ENCODE results near the gene DPH3. TPM values are rescaled to one million over a fixed set of nuclear protein-coding genes. Genes with fewer than 3 reads are reported as not detected.

Gene DPH3
- total and polyA plus RNA-seq, 2 donors (not counting 3 experiments of a cell fraction or from before 2014, with no cell fraction given): 7.7 to 28.7 TPM

DNA sequence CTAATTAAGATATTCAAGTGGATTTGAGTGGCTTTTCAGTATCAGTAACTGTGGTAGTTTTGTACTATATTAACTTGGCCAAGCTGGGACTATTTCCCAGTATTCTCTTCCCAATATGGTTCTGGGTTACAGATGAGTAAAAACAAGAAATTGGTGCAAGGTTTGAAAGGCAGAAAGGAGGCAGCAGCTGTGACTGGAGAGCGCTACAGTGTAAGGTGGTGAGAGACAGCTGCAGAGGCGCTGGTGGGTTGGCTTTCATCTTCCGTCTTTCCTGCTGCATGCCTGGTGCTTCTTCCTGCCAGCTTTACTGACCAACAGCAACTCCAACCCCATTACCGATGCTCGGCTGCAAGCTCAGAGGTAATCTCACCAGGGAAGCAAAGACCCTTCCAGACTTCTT lies 9.8 kb downstream of the DPH3 start:
- H4K20me1 ChIP-seq (replicated peaks; ENCODE audit: control insufficient read depth, extremely low read depth, insufficient read depth, low read length): no peaks in the 10 kb centered on the region

DNA sequence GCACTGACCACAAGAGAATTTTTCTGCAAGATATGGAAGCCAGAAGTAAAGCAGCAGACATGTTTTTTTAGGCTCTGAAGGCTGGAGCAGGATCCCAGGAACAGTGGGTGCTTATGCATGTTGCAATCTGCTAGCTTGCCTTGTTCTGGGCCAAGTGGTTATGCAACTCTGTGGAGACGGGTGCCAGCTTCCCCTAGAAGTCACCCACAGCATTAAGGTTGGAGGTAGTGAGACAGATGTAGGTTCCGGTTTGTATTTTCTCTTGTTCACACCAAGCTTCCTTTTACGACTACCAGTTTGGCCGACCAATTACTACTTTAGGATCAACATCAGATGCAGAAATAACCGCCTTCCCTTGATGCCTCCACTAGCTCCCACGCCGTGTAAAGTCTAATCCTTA lies 11.1 kb downstream of the DPH3 start:
- TF ChIP-seq CTCF (IDR thresholded peaks at IDR 0.05; ENCODE audit: extremely low read depth in 1 of 2, insufficient read depth in 1 of 2, low read depth in 1 of 2, low read length in 2 of 2): no peak
- no peak for TF ChIP-seq EZH2 (IDR thresholded peaks at IDR 0.05; ENCODE audit: borderline replicate concordance, low read depth, low read length, severe bottlenecking)
- TF ChIP-seq, protein P1, sequence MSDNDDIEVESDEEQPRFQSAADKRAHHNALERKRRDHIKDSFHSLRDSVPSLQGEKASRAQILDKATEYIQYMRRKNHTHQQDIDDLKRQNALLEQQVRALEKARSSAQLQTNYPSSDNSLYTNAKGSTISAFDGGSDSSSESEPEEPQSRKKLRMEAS (IDR thresholded peaks at IDR 0.05; ENCODE audit: insufficient read depth, insufficient read length): no peak
- no peak for TF ChIP-seq JUN (IDR thresholded peaks at IDR 0.05; ENCODE audit: borderline replicate concordance, insufficient read depth, insufficient read length, low read depth)
- no peak for TF ChIP-seq GATA2 (IDR thresholded peaks at IDR 0.05; ENCODE audit: insufficient read depth, insufficient read length, low read depth, low read length)
- TF ChIP-seq POLR2A (IDR thresholded peaks at IDR 0.05; ENCODE audit: low read depth, low read length): no peak
- no peak for TF ChIP-seq FOS (IDR thresholded peaks at IDR 0.05; ENCODE audit: borderline replicate concordance, insufficient read depth, low read length)
- no peak for TF ChIP-seq POLR2AphosphoS5 (IDR thresholded peaks at IDR 0.05; ENCODE audit: insufficient read depth, low read depth, low read length)
- no peak for TF ChIP-seq MYC (IDR thresholded peaks at IDR 0.05; ENCODE audit: low read depth, low read length)
- dilution Hi-C loops (cut with MboI; ENCODE audit: extremely low pct_ligation_motif_present, low sequenced_read_pairs): no loop called here
- no peak overlapping the region for H3K4me3 ChIP-seq (replicated peaks in 1 of 3; ENCODE audit: insufficient read depth in 1 of 3, low read depth in 1 of 3, low read length in 3 of 3)
- CTCF ChIA-PET: interaction anchor here (1.4 kb wide), 1 partner anchor 204 kb away, joined by 3 read pairs; no protein-coding TSS in a partner anchor
- no peaks in the 10 kb centered on the region for H3K79me2 ChIP-seq (ENCODE audit: control insufficient read depth, insufficient read depth, low read length)
- no peaks in the 10 kb centered on the region for H3K9me1 ChIP-seq (replicated peaks; ENCODE audit: control insufficient read depth, extremely low read depth, insufficient read depth, low read length)
- H2AFZ ChIP-seq (ENCODE audit: low read depth, low read length): no peak overlapping the region
- no peaks in the 10 kb centered on the region for H3K27me3 ChIP-seq (ENCODE audit: control insufficient read depth in 2 of 2, insufficient read depth in 2 of 2, low read length in 2 of 2)
- FAIRE-seq (no peak), DNase-seq (ENCODE audit: low read depth, low spot score) (no peak)
- POLR2A ChIA-PET: no interaction called here
- H3K27ac ChIP-seq (ENCODE audit: insufficient read depth, low read depth, low read length): no peak overlapping the region
- H3K9me3 ChIP-seq (replicated peaks; ENCODE audit: control insufficient read depth, insufficient read depth, low read length): no peaks in the 10 kb centered on the region
- H4K20me1 ChIP-seq (replicated peaks; ENCODE audit: control insufficient read depth, extremely low read depth, insufficient read depth, low read length): no peaks in the 10 kb centered on the region
- intact Hi-C loops (cut with micrococcal nuclease): no loop called here
- no peak overlapping the region for H3K9ac ChIP-seq (replicated peaks; ENCODE audit: extremely low read depth, insufficient read depth, low read length)
- H3K36me3 ChIP-seq (ENCODE audit: control insufficient read depth in 2 of 2, extremely low read depth in 1 of 2, insufficient read depth in 2 of 2, low read length in 2 of 2): no peaks in the 10 kb centered on the region
- H3K4me2 ChIP-seq (ENCODE audit: insufficient read depth, low read length): no peak overlapping the region
- no peaks in the 10 kb centered on the region for H3K4me1 ChIP-seq (ENCODE audit: control insufficient read depth, extremely low read depth, insufficient read depth, low read length)
- BruUV-seq (replicated peaks): no TSS peak

More for the DNA sequence above, 9.8 kb downstream of the DPH3 start:
- Histone ChIP-seq H3K27ac (ENCODE audit: insufficient read depth, low read depth, low read length) (no peak overlapping the region), H3K4me2 (ENCODE audit: insufficient read depth, low read length) (no peak overlapping the region), H3K9me1 (replicated peaks; ENCODE audit: control insufficient read depth, extremely low read depth, insufficient read depth, low read length) (no peaks in the 10 kb centered on the region), H3K27me3 (ENCODE audit: control insufficient read depth in 2 of 2, insufficient read depth in 2 of 2, low read length in 2 of 2) (no peaks in the 10 kb centered on the region), H3K4me1 (ENCODE audit: control insufficient read depth, extremely low read depth, insufficient read depth, low read length) (no peaks in the 10 kb centered on the region), H3K36me3 (ENCODE audit: control insufficient read depth in 2 of 2, extremely low read depth in 1 of 2, insufficient read depth in 2 of 2, low read length in 2 of 2) (peaks cover 0 to 3% of the 10 kb centered on the region in 2 experiments), H3K9ac (replicated peaks; ENCODE audit: extremely low read depth, insufficient read depth, low read length) (no peak overlapping the region), H3K4me3 (replicated peaks in 1 of 3; ENCODE audit: insufficient read depth in 1 of 3, low read depth in 1 of 3, low read length in 3 of 3) (no peak overlapping the region), H2AFZ (ENCODE audit: low read depth, low read length) (no peak overlapping the region), H3K9me3 (replicated peaks; ENCODE audit: control insufficient read depth, insufficient read depth, low read length) (no peaks in the 10 kb centered on the region), H3K79me2 (ENCODE audit: control insufficient read depth, insufficient read depth, low read length) (no peaks in the 10 kb centered on the region)
- TF ChIP-seq FOS (IDR thresholded peaks at IDR 0.05; ENCODE audit: borderline replicate concordance, insufficient read depth, low read length) (no peak), GATA2 (IDR thresholded peaks at IDR 0.05; ENCODE audit: insufficient read depth, insufficient read length, low read depth, low read length) (no peak), MYC (IDR thresholded peaks at IDR 0.05; ENCODE audit: low read depth, low read length) (no peak), JUN (IDR thresholded peaks at IDR 0.05; ENCODE audit: borderline replicate concordance, insufficient read depth, insufficient read length, low read depth) (no peak)
- FAIRE-seq (no peak), DNase-seq (ENCODE audit: low read depth, low spot score) (no peak)
- ChIA-PET CTCF (interaction anchor here (1.1 kb wide), 1 partner anchor 49 kb away, joined by 3 read pairs; no protein-coding TSS in a partner anchor), POLR2A (no interaction called here)
- intact Hi-C loops (cut with micrococcal nuclease) (no loop called here), dilution Hi-C loops (cut with MboI; ENCODE audit: extremely low pct_ligation_motif_present, low sequenced_read_pairs) (no loop called here)
- BruUV-seq (replicated peaks): no TSS peak
